ENCODE results near the gene NRG3. TPM values are rescaled to one million over a fixed set of nuclear protein-coding genes. Genes with fewer than 3 reads are reported as not detected.

NRG3 gene
- total RNA-seq, 1 donor from 2014 or later, result 8.2 TPM

GRCh38 chr10:82211346-82211745 is 336.4 kb downstream of the NRG3 start:
- no peak for DNase-seq (ENCODE audit: low read depth in 2 of 2)

- DNase-seq (ENCODE audit: low read depth in 2 of 2), result no peak
Observed at GRCh38 chr10:82212753-82213152, 337.8 kb downstream of the NRG3 start.

- no peak for DNase-seq (ENCODE audit: low read depth in 2 of 2)
Observed at GRCh38 chr10:82213784-82214183, 338.8 kb downstream of the NRG3 start.

- DNase-seq (ENCODE audit: low read depth in 2 of 2), result no peak
Observed at GRCh38 chr10:82221056-82221455, 346.1 kb downstream of the NRG3 start.

- no peak for DNase-seq (ENCODE audit: low read depth in 2 of 2)
Observed at GRCh38 chr10:82221601-82222149, 346.7 kb downstream of the NRG3 start.

- no peak for DNase-seq (ENCODE audit: low read depth in 2 of 2)
Observed at GRCh38 chr10:82228701-82229100, 353.7 kb downstream of the NRG3 start.

- DNase-seq (ENCODE audit: low read depth in 2 of 2), result peak; percentile 3 to 45
Observed at GRCh38 chr10:82234173-82234572, 359.2 kb downstream of the NRG3 start.

GRCh38 chr10:82236084-82236731 is 361.2 kb downstream of the NRG3 start:
- DNase-seq (ENCODE audit: low read depth in 2 of 2), result no peak

- DNase-seq (ENCODE audit: low read depth in 2 of 2), result no peak
Observed at GRCh38 chr10:82238291-82238690, 363.3 kb downstream of the NRG3 start.

- no peak for DNase-seq (ENCODE audit: low read depth in 2 of 2)
Observed at GRCh38 chr10:82240408-82240807, 365.4 kb downstream of the NRG3 start.

GRCh38 chr10:82242778-82243177 is 367.8 kb downstream of the NRG3 start:
- no peak for DNase-seq (ENCODE audit: low read depth in 2 of 2)

GRCh38 chr10:82245157-82245556 is 370.2 kb downstream of the NRG3 start:
- DNase-seq (ENCODE audit: low read depth in 2 of 2), result no peak

GRCh38 chr10:82245906-82246560 is 371.0 kb downstream of the NRG3 start:
- DNase-seq (ENCODE audit: low read depth in 2 of 2), result no peak

- no peak for DNase-seq (ENCODE audit: low read depth in 2 of 2)
Observed at GRCh38 chr10:82249141-82249540, 374.1 kb downstream of the NRG3 start.

- DNase-seq (ENCODE audit: low read depth in 2 of 2), result no peak
Observed at GRCh38 chr10:82251222-82251906, 376.4 kb downstream of the NRG3 start.

GRCh38 chr10:82252081-82252480 is 377.1 kb downstream of the NRG3 start:
- peak in 1 of 2 donors; percentile 42 for DNase-seq (ENCODE audit: low read depth in 2 of 2)

GRCh38 chr10:82254237-82254636 is 379.2 kb downstream of the NRG3 start:
- no peak for DNase-seq (ENCODE audit: low read depth in 2 of 2)

GRCh38 chr10:82256275-82256674 is 381.3 kb downstream of the NRG3 start:
- no peak for DNase-seq (ENCODE audit: low read depth in 2 of 2)

- no peak for DNase-seq (ENCODE audit: low read depth in 2 of 2)
Observed at GRCh38 chr10:82266438-82266837, 391.4 kb downstream of the NRG3 start.

GRCh38 chr10:82267014-82267413 is 392.0 kb downstream of the NRG3 start:
- no peak for DNase-seq (ENCODE audit: low read depth in 2 of 2)

GRCh38 chr10:82267465-82267864 is 392.5 kb downstream of the NRG3 start:
- no peak for DNase-seq (ENCODE audit: low read depth in 2 of 2)

GRCh38 chr10:82267960-82268359 is 393.0 kb downstream of the NRG3 start:
- no peak for DNase-seq (ENCODE audit: low read depth in 2 of 2)

Measured in dermis microvascular lymphatic vessel endothelial cell (primary cell).